ENCODE measurements around the gene LRP1.

DNA sequence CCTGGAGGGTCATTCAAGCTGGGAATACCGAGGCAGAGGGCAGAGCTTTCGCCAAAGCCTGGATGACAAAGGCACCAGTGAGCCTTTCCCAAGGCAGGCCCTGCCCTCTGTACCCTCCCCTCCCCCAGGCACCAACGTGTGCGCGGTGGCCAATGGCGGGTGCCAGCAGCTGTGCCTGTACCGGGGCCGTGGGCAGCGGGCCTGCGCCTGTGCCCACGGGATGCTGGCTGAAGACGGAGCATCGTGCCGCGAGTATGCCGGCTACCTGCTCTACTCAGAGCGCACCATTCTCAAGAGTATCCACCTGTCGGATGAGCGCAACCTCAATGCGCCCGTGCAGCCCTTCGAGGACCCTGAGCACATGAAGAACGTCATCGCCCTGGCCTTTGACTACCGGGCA, 57.1 kb downstream of the LRP1 start:
- TF ChIP-seq SUZ12 (IDR thresholded peaks at IDR 0.05; ENCODE audit: extremely low read depth, insufficient read depth, insufficient read length) (no peak), YY1 (IDR thresholded peaks at IDR 0.05; ENCODE audit: insufficient read depth, insufficient read length) (no peak), ZNF274 (IDR thresholded peaks at IDR 0.05; ENCODE audit: low read depth, low read length) (no peak)

Measured in NT2/D1 (cell line).